Right forelimb (tissue), 1 donor: Measurements from ENCODE around the gene GTPBP4.

Experiments
- DNase-seq: peaks from one replicate; pipeline ENCODE4 v3.0.0-alpha.2; 2018

Gene GTPBP4

DNA sequence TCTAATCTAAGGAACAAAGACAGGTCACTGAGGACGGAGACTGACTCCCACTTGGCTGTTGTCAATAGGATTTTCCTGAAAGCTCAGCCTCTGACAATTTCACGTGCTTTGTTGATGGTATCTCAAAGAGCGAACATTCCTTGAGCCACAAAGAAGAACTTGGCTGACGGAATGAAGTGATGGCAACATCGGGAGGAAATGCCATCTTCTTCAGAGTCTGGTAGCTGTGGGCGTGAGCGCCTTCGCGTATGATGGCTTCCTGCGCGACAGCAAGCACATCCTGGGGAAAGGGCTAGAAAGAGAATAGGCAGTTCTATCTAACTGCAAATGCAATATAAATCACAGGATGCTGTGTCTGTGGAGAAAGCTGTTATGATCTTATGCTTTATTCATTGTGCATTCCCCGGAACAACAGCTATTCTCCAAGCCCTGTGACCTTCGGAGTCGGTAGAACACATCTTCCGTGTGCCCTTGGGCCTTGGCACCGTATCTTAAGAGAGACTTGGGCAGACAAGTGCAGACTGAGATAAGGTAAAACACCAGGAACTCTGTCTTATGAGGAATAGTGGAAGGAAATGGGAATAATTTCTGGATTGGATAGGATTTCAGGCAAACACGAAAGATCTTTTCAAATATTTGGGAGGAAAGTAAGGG is 19.6 kb upstream of the GTPBP4 start:
- DNase-seq: no peak

DNA sequence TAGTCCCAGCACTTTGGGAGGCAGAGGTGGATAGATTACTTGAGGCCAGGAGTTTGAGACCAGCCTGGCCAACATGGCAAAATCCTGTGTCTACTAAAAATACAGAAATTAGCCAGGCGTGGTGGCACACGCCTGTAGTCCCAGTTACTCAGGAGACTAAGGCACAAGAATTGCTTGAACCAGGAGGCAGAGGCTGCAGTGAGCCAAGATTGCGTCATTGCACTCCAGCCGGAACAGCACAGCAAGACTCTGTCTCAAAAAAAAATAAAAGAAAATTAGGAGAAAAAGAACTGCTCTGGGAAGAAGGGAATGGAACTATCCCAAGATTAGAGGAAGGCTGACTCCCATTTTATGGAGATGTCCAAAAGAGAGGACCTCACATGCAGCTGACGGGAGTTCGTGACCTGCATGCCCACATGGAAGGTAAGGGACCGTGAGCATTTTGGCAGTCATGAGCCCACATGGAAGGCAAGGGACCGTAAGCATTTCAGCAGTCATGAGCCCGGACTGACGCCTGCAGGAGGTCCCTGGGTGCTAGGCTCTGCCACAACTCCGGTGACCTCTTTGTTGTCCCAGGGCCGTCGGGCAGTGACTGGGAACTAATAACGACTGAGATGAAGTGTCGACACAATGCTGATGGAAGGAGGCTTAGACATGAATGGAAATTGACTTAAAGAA is 18.6 kb upstream of the GTPBP4 start:
- no peak for DNase-seq

GRCh38 chr10:970311-971149 is 17.7 kb upstream of the GTPBP4 start:
- DNase-seq: no peak

DNA sequence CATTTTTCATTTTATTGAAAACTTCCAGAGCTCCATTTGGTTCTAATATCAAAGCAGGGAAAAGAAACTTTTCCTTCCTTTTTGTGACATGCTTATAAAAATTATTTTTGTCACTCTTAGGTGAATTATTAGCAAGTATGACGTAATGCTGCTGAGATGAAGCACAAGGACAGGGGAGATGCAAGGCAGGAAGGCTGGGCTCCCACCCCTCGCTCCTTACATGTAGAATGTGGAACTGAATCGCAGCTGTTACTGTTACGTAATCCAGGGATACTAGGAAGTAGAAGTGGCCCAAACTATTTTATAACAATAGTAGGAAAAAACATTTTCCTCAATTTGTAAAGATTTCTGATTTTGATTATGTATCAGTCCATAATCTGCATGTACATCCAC is 17.1 kb upstream of the GTPBP4 start:
- no peak for DNase-seq

GRCh38 chr10:971613-972012 is 16.6 kb upstream of the GTPBP4 start:
- DNase-seq: no peak

DNA sequence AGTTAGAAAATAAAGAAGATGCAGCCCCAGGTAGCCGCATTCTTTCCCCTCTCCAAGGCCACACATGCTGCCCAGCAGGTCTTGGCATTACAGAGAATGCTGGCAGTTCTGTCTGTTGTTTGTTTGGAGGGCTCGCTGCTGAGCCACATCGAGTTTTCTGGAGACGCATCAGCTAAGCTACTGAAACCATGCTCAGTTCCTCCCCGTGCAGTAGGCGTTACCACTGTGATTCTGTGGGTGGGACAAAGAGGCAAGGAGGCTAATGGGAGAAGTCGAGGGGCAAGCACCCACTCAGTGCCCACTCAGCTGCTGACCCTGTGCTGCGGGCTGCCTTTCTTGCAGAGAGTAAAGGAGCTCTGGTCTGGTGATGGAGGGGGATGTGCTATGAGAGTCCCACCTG is 15.5 kb upstream of the GTPBP4 start:
- no peak for DNase-seq

GRCh38 chr10:974038-974784 is 14.0 kb upstream of the GTPBP4 start:
- no peak for DNase-seq

- no peak for DNase-seq
These were observed 13.5 kb upstream of the GTPBP4 start for GRCh38 chr10:974785-975074.

DNA sequence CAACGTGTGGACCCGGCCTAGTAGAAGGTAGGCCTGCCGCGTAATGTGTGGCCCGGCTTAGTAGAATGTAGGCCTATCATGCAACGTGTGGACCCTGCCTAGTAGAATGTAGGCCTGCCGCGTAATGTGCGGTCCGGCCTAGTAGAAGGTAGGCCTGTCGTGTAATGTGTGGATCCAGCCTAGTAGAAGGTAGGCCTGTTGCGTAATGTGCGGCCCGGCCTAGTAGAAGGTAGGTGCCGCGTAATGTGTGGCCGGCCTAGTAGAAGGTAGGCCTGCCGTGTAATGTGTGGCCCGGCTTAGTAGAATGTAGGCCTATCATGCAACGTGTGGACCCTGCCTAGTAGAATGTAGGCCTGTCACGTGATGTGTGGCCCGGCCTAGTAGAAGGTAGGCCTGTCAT is 11.9 kb upstream of the GTPBP4 start:
- no peak for DNase-seq

- no peak for DNase-seq
These were observed 9.3 kb upstream of the GTPBP4 start for GRCh38 chr10:978826-979421.

- no peak for DNase-seq
These were observed 7.7 kb upstream of the GTPBP4 start for GRCh38 chr10:980468-981093.

DNA sequence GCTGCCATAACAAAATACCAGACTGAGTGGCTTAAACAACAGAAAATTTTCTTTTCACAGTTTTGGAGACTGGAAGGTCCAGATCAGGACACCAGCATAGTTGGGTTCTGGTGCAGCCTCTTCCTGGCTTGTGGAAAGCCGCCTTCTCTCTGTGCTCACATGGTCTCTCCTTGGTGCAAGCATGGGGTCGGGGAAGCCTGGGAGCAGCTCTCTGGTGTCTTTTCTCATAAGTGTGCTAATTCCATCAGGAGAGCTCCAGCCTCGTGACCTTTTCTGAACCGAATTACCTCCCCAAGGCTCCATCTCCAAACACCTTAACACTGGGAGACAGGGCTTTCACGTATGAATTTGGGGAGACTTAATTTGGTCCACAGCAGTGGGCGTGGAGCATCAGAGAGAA is 4.8 kb upstream of the GTPBP4 start:
- no peak for DNase-seq

DNA sequence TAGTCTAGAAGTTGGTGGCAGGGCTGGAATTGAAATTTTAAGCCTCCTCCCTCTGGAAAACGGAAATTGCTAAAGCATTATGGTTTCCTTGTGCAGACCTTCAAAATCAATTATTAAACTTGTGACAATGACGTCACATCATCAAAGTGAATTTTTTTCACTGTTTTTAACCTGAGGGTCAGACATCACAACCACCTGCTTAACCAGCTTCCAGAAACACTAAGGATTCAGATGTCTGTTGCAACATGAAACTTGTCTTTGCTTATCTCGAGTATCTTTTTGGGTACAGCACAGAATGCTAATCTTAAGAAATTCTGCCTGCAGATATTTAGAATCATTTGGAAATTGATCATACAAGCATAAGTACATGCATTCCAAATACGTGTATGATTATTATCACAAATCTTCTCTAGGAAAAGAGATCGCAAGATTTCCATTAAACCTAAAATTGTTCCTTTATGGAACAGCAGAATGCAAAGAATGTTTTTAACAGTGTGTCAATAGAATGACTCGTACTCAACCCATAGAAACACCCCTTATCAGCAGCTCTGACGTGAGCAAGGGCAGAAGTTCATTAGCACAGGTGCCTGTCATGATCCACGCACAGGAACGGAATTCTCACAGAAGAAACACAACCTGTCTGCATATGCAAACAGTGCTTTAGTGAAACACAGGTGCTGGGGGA is 4.1 kb upstream of the GTPBP4 start:
- no peak for DNase-seq

DNA sequence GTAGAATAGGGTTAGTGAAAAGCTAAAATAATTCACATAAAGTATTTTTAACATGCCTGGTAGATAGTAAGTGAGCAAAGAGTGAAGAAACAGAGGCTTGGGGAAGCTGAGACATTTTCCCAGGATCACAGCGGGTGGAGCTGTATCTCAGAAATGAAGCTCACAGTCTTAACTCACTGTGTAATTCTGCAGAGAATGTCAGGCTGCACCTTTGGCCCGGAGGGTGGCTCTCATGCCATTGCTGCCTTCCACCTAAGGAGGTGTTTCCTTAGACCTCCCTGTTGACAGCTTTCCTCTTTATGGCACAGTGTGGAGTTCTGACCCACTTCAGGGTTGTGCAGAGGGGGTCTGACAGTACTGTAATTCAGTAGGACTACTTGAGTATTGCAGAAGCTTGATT is 2.9 kb upstream of the GTPBP4 start:
- no peak for DNase-seq

DNA sequence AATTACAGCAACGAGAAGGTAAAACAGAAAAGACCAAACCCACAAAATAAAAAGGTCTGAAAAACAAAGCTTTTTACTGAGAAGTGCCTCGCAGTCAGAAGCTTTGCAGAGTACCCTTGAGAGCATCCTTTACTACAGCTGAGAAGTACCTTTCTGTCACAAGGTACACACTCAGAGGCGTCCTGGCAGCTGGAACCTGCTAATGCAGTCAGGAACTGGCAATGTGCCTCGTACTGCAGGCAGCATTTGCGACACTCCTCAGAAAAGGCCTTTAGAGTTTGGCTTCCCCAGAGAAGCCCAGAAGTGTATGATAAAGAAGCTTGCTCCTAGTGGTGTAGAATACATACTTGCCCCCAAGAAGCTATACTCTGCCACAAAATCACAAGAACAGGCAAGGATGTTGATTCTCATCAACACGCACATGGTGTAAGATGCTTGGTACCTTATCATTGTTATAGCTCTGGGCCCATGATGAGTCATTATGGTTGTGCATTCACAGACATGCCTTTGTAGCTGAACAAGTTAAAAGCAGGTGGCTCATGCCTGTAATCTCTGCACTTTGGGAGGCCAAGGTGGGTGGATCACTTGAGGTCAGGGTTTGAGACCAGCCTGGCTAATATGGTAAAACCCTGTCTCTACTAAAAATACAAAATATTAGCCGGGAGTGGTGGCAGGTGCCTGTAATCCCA is 2.0 kb upstream of the GTPBP4 start:
- DNase-seq: no peak

GRCh38 chr10:986881-987619 is 1.2 kb upstream of the GTPBP4 start:
- DNase-seq: no peak

- no peak for DNase-seq
These were observed 689 bp upstream of the GTPBP4 start for GRCh38 chr10:987620-987869.

- no peak for DNase-seq
These were observed 672 bp downstream of the GTPBP4 start for GRCh38 chr10:988667-989545.

DNA sequence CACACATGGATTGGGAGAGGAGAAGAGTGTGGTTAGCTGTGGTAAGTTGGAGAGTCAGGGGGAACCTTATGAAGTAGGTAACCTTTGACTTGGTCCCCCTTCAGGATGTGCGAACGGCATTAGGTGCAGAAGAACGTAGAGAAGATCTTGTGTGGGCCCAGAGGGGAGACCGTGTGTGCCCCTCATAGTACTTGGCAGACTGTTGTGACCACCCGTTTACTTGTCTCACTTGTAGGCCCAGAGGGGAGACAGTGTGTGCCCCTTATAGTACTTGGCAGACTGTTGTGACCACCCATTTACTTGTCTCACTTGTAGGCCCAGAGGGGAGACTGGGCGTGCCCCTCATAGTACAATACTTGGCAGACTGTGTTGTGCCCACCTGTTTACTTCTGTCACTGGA is 2.6 kb downstream of the GTPBP4 start:
- no peak for DNase-seq

DNA sequence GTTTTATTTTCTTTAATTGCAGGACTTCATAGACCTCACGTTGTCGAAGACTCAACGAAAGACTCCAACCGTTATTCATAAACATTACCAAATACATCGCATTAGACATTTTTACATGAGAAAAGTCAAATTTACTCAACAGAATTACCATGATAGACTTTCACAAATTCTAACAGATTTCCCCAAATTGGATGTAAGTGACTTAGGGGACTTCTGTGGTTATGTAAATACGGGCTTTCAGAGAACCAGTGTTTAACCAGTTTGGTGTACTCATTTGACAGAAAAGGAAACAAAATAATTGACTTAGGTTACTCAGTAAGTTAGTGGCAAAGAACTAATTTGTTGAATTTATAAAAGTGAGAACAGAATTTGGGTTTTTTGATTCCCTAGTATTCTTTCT is 4.2 kb downstream of the GTPBP4 start:
- DNase-seq: no peak
